IMR-90 (cell line): ENCODE measurements around the gene DVL3. TPM values are rescaled to one million over a fixed set of nuclear protein-coding genes. Genes with fewer than 3 reads are reported as not detected.

ENCODE experiments used
- ATAC-seq: fragments of 200-7000 bp; cut with Tn5 transposase; 2 replicates; pipeline ENCODE4 v1.9.1; 2020; ENCODE audit warnings: low read depth, mild to moderate bottlenecking, moderate library complexity
- BruUV-seq: library from RNA; stranded (reverse); fragments of 400-500 nt; replicated peaks from 2 replicates; lab custom pipeline; 2021; lab: Mats Ljungman, UMichigan
- CTCF ChIA-PET: fragments of 300-600 bp; formaldehyde crosslinking; extraction: SDS; loops from one replicate; lab custom pipeline; 2021; ENCODE audit warnings: antibody characterized with exemption; lab: Yijun Ruan, JAX
- POLR2A ChIA-PET: fragments of 300-600 bp; sonication (Branson Sonifier 250); formaldehyde crosslinking; loops from one replicate; lab custom pipeline; 2022; ENCODE audit warnings: antibody characterized with exemption; ENCODE audit not compliant: unreplicated experiment; lab: Charles Lee
- DNase-seq: peaks from one replicate; pipeline ENCODE4 v3.0.0; 2013
- H2AFZ ChIP-seq: replicated peaks from 2 replicates; pipeline ENCODE3; 2013; ENCODE audit warnings: low read length, mild to moderate bottlenecking; ENCODE audit not compliant: poor library complexity
- H2AK5ac ChIP-seq: 2 replicates; pipeline ENCODE4 v1.6.1; 2013; ENCODE audit warnings: low read depth, low read length, inconsistent platforms
- H2AK9ac ChIP-seq: replicated peaks from 2 replicates; pipeline ENCODE3; 2013; ENCODE audit warnings: mild to moderate bottlenecking, low read depth, low read length, moderate library complexity; ENCODE audit not compliant: poor library complexity
- H2BK120ac ChIP-seq: 2 replicates; pipeline ENCODE4 v1.6.1; 2013; ENCODE audit warnings: low read depth, low read length, inconsistent platforms
- H2BK15ac ChIP-seq: 3 replicates; pipeline ENCODE4 v1.6.1; 2013; ENCODE audit warnings: low read depth, low read length, inconsistent platforms
- H2BK20ac ChIP-seq: 2 replicates; pipeline ENCODE4 v1.6.1; 2013; ENCODE audit warnings: low read depth, mild to moderate bottlenecking, inconsistent platforms, low read length, moderate library complexity
- H2BK5ac ChIP-seq: 2 replicates; pipeline ENCODE4 v1.6.1; 2013; ENCODE audit warnings: mild to moderate bottlenecking, low read depth, low read length, inconsistent platforms; ENCODE audit not compliant: poor library complexity, severe bottlenecking
- H3K14ac ChIP-seq: replicated peaks from 2 replicates; pipeline ENCODE4 v1.6.1; 2013; ENCODE audit warnings: low read depth, low read length, inconsistent platforms
- H3K18ac ChIP-seq: 2 replicates; pipeline ENCODE4 v1.6.1; 2013; ENCODE audit warnings: low read depth, low read length, control low read depth
- H3K23ac ChIP-seq: 2 replicates; pipeline ENCODE4 v1.6.1; 2013; ENCODE audit warnings: low read depth, low read length, inconsistent platforms
- H3K27ac ChIP-seq: 2 replicates; pipeline ENCODE4 v1.5.1; 2013; ENCODE audit warnings: mild to moderate bottlenecking, control low read depth, low read length; ENCODE audit not compliant: insufficient read depth
- H3K27me3 ChIP-seq: 2 replicates; pipeline ENCODE4 v1.6.1; 2013; ENCODE audit warnings: low read length; ENCODE audit not compliant: control insufficient read depth, insufficient read depth
- H3K36me3 ChIP-seq: 2 replicates; pipeline ENCODE4 v1.6.1; 2013; ENCODE audit warnings: low read length, mixed read lengths; ENCODE audit not compliant: control insufficient read depth, insufficient read depth
- H3K4ac ChIP-seq: 2 replicates; pipeline ENCODE4 v1.6.1; 2013; ENCODE audit warnings: low read depth, low read length, inconsistent platforms
- H3K4me1 ChIP-seq: 2 replicates; pipeline ENCODE4 v1.6.1; 2013; ENCODE audit warnings: low read length, mixed read lengths; ENCODE audit not compliant: control insufficient read depth, insufficient read depth
- H3K4me2 ChIP-seq: 2 replicates; pipeline ENCODE4 v1.6.1; 2013; ENCODE audit warnings: low read depth, mild to moderate bottlenecking, control low read depth, low read length, moderate library complexity
- H3K4me3 ChIP-seq: 2 replicates; pipeline ENCODE4 v1.5.1; 2013; ENCODE audit warnings: low read depth, mild to moderate bottlenecking, control low read depth, low read length, moderate library complexity; ENCODE audit not compliant: insufficient read depth
- H3K56ac ChIP-seq: 2 replicates; pipeline ENCODE4 v1.6.1; 2013; ENCODE audit warnings: low read length, inconsistent platforms; ENCODE audit not compliant: insufficient read depth; ENCODE audit errors: extremely low read depth
- H3K79me1 ChIP-seq, 2 experiments: 2 replicates each; pipeline ENCODE4 v1.6.1; 2013; ENCODE audit warnings: low read length in 2 of 2, inconsistent platforms in 1 of 2, low read depth in 1 of 2
- H3K9ac ChIP-seq: 2 replicates; pipeline ENCODE4 v1.6.1; 2013; ENCODE audit warnings: low read depth, low read length, control low read depth
- H3K9me1 ChIP-seq: 2 replicates; pipeline ENCODE4 v1.6.1; 2013; ENCODE audit warnings: low read length, inconsistent platforms; ENCODE audit not compliant: insufficient read depth
- H3K9me3 ChIP-seq: 2 replicates; pipeline ENCODE4 v1.6.1; 2013; ENCODE audit warnings: low read length; ENCODE audit not compliant: control insufficient read depth, insufficient read depth
- H4K20me1 ChIP-seq: 2 replicates; pipeline ENCODE4 v1.6.1; 2013; ENCODE audit warnings: low read length, inconsistent platforms; ENCODE audit not compliant: insufficient read depth
- H4K5ac ChIP-seq: 2 replicates; pipeline ENCODE4 v1.6.1; 2013; ENCODE audit warnings: mild to moderate bottlenecking, low read depth, low read length, control low read depth
- H4K8ac ChIP-seq, 2 experiments: 2 replicates each; pipeline ENCODE4 v1.6.1; 2013; ENCODE audit warnings: low read depth in 2 of 2, low read length in 2 of 2, control low read depth in 1 of 2, inconsistent platforms in 1 of 2
- H4K91ac ChIP-seq: 2 replicates; pipeline ENCODE4 v1.6.1; 2013; ENCODE audit warnings: low read depth, low read length, inconsistent platforms; ENCODE audit not compliant: insufficient read depth
- CEBPB ChIP-seq: IDR thresholded peaks from 2 replicates; pipeline ENCODE4 v1.6.1; 2012; ENCODE audit warnings: low read depth, low read length, improper control_type of control experiment
- CHD1 ChIP-seq: IDR thresholded peaks from 2 replicates; pipeline ENCODE4 v1.6.1; 2012; ENCODE audit warnings: low read depth, low read length, improper control_type of control experiment
- ELK1 ChIP-seq: fragments of 150-350 bp; IDR thresholded peaks from 2 replicates; pipeline ENCODE4 v1.6.1; 2016; ENCODE audit warnings: low read depth, mild to moderate bottlenecking, low read length, moderate library complexity, borderline replicate concordance
- FOS ChIP-seq: fragments of 150-350 bp; IDR thresholded peaks from 2 replicates; pipeline ENCODE4 v1.6.1; 2016; ENCODE audit warnings: low read depth, low read length
- MAZ ChIP-seq: IDR thresholded peaks from 2 replicates; pipeline ENCODE4 v1.6.1; 2012; ENCODE audit warnings: low read depth, mild to moderate bottlenecking, low read length, improper control_type of control experiment, moderate library complexity, borderline replicate concordance
- MXI1 ChIP-seq: IDR thresholded peaks from 2 replicates; pipeline ENCODE4 v1.6.1; 2012; ENCODE audit warnings: low read depth, mild to moderate bottlenecking, low read length, moderate library complexity, borderline replicate concordance
- NFE2L2 ChIP-seq: fragments of 150-350 bp; IDR thresholded peaks from 2 replicates; pipeline ENCODE4 v1.6.1; 2016; ENCODE audit warnings: low read depth, mild to moderate bottlenecking, low read length
- POLR2A ChIP-seq: IDR thresholded peaks from 2 replicates; pipeline ENCODE4 v1.6.1; 2012; ENCODE audit warnings: mild to moderate bottlenecking, low read depth, low read length
- RCOR1 ChIP-seq: IDR thresholded peaks from 2 replicates; pipeline ENCODE4 v1.6.1; 2012; ENCODE audit warnings: mild to moderate bottlenecking, low read length, improper control_type of control experiment; ENCODE audit not compliant: insufficient replicate concordance
- RFX5 ChIP-seq: IDR thresholded peaks from 2 replicates; pipeline ENCODE4 v1.8.0; 2012; ENCODE audit warnings: low read depth, mild to moderate bottlenecking, low read length, moderate library complexity
- SMC3 ChIP-seq: fragments of 150-350 bp; IDR thresholded peaks from 2 replicates; pipeline ENCODE4 v1.6.1; 2016; ENCODE audit warnings: low read depth, mild to moderate bottlenecking, antibody characterized with exemption, low read length, moderate library complexity
- WGBS, 2 experiments: methylation state at CpG; one replicate each; pipeline versions ENCODE4 v1.1.5 to v1.1.7; 2013; ENCODE audit warnings: missing lambda C conversion rate in 2 of 2; ENCODE audit not compliant: insufficient read length in 1 of 2; ENCODE audit errors: extremely low coverage in 2 of 2; 5-methylcytosine and 5-hydroxymethylcytosine counted together
- dilution Hi-C: fragments of 300-500 bp; cut with HindIII; formaldehyde crosslinking; loops from one replicate; pipeline ENCODE4 v1.14.3; 2018; ENCODE audit warnings: low sequenced_read_pairs; ENCODE audit not compliant: unreplicated experiment
- in situ Hi-C: fragments of 300-500 bp; cut with MboI; formaldehyde crosslinking; loops from 3 replicates; pipeline ENCODE4 v1.14.3; 2019; ENCODE audit warnings: low sequenced_read_pairs, inconsistent platforms, mixed read lengths
- intact Hi-C: fragments of 100-400 bp; cut with micrococcal nuclease; formaldehyde crosslinking; loops from 2 replicates; pipeline ENCODE4 v1.10.0; 2022
- polyA plus RNA-seq, 3 experiments: library from polyadenylated mRNA; depleted of rRNA; stranded (reverse); fragments of >200 nt; gene quantifications; 2 replicates each; pipeline ENCODE4 v1.2.3, GENCODE V29; 2012; ENCODE audit warnings: low replicate concordance in 1 of 3
- total RNA-seq: library from RNA; depleted of rRNA; stranded (reverse); fragments of >200 nt; gene quantifications from 2 replicates; pipeline ENCODE4 v1.2.3, GENCODE V29; 2012
- TF ChIP-seq, protein P1 (sequence below): fragments of 150-350 bp; IDR thresholded peaks from 2 replicates; pipeline ENCODE4 v1.6.1; 2017; ENCODE audit warnings: mild to moderate bottlenecking, antibody characterized with exemption, low read length, low read depth

DVL3 gene
- total and polyA plus RNA-seq, 2 of the 4 experiments (the other 2 are of a cell fraction) = 23.3 to 40.4 TPM

GRCh38 chr3:184209146-184209923 is 54.2 kb downstream of the DVL3 start:
- Histone ChIP-seq H3K36me3 (no peaks in the 10 kb centered on the region), H3K4me3 (no peak overlapping the region), H2BK5ac (no peak overlapping the region), H3K4ac (no peak overlapping the region), H3K27me3 (peaks cover 20% of the 10 kb centered on the region), H3K18ac (no peak overlapping the region), H3K4me2 (no peak overlapping the region), H3K79me1 (no peaks in the 10 kb centered on the region), H2BK120ac (no peak overlapping the region), H4K5ac (no peak overlapping the region), H3K23ac (no peak overlapping the region), H2AK9ac (no peak overlapping the region), H3K4me1 (no peaks in the 10 kb centered on the region), H3K27ac (no peak overlapping the region), H2AFZ (no peak overlapping the region), H3K14ac (no peak overlapping the region), H4K20me1 (no peaks in the 10 kb centered on the region), H3K9me3 (no peaks in the 10 kb centered on the region), H2BK15ac (no peak overlapping the region), H4K91ac (no peak overlapping the region), H3K9me1 (no peaks in the 10 kb centered on the region), H3K9ac (no peak overlapping the region), H3K56ac (no peak overlapping the region), H2BK20ac (no peak overlapping the region), H4K8ac (no peak overlapping the region), H2AK5ac (no peak overlapping the region)
- no peak for TF ChIP-seq SMC3
- no peak for TF ChIP-seq CHD1
- TF ChIP-seq RFX5 = no peak
- no peak for TF ChIP-seq POLR2A
- TF ChIP-seq, protein P1, sequence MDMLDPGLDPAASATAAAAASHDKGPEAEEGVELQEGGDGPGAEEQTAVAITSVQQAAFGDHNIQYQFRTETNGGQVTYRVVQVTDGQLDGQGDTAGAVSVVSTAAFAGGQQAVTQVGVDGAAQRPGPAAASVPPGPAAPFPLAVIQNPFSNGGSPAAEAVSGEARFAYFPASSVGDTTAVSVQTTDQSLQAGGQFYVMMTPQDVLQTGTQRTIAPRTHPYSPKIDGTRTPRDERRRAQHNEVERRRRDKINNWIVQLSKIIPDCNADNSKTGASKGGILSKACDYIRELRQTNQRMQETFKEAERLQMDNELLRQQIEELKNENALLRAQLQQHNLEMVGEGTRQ = no peak
- TF ChIP-seq FOS = no peak
- no peak for TF ChIP-seq ELK1
- no peak for TF ChIP-seq MAZ
- TF ChIP-seq CEBPB = no peak
- no peak for TF ChIP-seq MXI1
- TF ChIP-seq NFE2L2 = no peak
- no peak for TF ChIP-seq RCOR1
- POLR2A ChIA-PET = no interaction called here
- no TSS peak for BruUV-seq
- CTCF ChIA-PET = no interaction called here
- dilution Hi-C loops = no loop called here
- ATAC-seq (no peak), DNase-seq (no peak)
- whole genome bisulfite sequencing, 2 experiments = 75% methylated on average over 2 of the region's 11 CpGs; no CpG with 5 or more reads in 1 of the 2 experiments
- intact Hi-C loops = no loop called here
- in situ Hi-C loops = no loop called here
